GM18502 (cell line): ENCODE measurements around the gene PCDH7.

Experiments used
- ATAC-seq: cut with Tn5 transposase; IDR thresholded peaks from one replicate; pipeline ENCODE4 v1.9.1; 2021; ENCODE audit warnings: mild to moderate bottlenecking; ENCODE audit not compliant: unreplicated experiment, poor library complexity

Gene PCDH7, protein sequence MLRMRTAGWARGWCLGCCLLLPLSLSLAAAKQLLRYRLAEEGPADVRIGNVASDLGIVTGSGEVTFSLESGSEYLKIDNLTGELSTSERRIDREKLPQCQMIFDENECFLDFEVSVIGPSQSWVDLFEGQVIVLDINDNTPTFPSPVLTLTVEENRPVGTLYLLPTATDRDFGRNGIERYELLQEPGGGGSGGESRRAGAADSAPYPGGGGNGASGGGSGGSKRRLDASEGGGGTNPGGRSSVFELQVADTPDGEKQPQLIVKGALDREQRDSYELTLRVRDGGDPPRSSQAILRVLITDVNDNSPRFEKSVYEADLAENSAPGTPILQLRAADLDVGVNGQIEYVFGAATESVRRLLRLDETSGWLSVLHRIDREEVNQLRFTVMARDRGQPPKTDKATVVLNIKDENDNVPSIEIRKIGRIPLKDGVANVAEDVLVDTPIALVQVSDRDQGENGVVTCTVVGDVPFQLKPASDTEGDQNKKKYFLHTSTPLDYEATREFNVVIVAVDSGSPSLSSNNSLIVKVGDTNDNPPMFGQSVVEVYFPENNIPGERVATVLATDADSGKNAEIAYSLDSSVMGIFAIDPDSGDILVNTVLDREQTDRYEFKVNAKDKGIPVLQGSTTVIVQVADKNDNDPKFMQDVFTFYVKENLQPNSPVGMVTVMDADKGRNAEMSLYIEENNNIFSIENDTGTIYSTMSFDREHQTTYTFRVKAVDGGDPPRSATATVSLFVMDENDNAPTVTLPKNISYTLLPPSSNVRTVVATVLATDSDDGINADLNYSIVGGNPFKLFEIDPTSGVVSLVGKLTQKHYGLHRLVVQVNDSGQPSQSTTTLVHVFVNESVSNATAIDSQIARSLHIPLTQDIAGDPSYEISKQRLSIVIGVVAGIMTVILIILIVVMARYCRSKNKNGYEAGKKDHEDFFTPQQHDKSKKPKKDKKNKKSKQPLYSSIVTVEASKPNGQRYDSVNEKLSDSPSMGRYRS (N-terminal part only)

DNA sequence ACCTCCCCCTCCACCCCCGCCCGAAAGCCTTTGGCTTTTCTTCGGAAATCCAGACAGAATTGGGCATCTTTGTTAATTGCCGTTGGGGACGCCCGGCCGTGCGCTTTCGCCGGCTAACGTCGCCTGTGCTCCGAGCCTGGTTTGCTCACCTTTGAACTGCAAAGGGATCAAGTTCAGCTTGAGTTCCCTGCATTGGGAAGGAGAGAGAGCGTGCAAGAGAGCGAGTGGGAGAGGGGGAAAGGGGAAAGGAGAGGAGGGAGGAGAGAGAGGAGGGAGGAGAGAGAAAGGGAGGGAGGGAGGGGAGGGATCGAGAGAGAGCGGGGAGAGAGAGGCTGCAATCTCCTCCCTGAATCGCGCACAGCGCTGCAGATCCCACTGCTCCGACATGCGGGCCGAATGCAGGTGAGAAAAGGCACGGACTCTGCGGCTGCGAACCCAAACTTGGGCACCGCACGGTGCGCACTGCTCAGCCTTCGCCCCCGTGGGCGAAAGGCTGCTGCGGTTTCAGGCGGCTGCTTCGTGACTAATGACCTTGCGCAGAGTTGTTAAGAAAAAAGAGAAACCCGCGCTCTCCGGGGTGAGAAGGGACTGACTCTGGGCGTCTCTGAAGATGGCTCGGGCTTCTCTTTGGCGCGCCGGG is at the start of gene PCDH7:
Gene PCDH7, plus strand, starts transcription at position 349 of the 640 bp plus-strand sequence. CDS start 1,054 bp downstream, outside the sequence.
- no peak for ATAC-seq

DNA sequence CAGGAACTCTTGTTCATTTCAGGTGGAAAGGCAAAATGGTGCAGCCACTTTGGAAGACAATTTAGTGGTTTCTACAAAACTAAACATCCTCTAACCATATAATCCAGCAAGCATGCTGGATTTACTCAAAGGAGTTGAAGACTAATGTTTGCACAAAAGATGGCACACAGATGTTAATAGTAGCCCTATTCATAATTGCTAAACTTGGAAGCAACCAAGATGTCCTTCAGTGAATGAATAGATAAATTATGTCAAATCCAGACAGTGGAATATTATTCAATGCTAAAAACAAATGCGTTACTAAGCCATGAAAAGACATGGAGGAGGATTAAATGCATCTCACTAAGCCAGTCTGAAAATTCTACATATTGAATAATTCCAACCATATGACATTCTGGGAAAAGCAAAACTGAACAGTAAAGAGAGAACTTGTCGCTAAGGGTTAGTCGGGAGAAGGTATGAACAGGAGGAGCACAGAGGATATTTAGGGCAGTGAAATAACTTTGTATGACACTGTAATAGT is 48.2 kb upstream of the PCDH7 start:
- no peak for ATAC-seq

DNA sequence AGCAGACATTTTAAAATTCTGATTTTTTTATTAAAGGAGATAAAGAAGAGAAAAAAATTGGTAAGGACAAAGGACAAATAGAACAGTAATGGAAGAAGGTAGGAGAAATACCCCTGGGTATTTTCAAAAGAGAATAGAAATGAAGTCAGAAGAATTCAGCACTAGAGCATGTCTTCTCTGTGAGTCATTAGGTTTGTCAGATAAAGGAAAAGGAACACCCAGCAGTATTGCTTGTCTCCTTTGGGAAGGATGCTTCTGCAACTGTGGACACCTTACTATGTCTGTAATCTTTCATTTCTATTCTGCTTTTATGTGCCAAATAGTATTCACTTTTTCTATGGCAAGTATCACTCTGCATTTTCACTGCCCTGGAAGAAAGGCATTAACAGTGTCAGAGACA is 24.0 kb upstream of the PCDH7 start:
- ATAC-seq = no peak

DNA sequence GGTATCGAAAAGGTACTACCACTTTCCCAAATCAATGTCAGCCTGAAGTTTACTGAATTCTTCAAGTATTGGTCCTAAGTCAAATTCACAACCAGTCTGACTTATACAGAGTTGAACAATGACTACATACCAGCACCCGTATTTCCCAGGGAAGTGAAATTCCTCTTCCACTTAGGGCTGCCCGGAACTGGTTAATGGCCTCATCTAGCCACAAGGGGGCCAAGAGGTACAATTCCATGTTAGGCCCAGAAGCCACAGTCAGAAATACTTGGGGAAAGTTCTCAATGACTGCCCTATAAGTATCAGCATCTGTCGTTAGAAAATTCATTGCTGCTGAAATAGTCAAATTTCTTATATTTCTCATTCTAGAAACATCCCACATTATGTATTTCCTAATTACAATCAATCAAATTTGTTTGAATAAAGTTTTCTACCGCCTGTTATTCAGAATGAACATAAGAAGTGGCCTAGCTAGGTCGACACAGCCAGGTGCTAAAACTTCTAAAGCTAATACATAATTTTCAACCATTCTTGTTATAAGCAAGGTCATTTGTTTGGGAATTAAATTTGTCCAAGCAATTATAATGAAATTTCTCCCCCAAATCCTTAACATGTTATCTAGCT is 5.6 kb upstream of the PCDH7 start:
- ATAC-seq = no peak

DNA sequence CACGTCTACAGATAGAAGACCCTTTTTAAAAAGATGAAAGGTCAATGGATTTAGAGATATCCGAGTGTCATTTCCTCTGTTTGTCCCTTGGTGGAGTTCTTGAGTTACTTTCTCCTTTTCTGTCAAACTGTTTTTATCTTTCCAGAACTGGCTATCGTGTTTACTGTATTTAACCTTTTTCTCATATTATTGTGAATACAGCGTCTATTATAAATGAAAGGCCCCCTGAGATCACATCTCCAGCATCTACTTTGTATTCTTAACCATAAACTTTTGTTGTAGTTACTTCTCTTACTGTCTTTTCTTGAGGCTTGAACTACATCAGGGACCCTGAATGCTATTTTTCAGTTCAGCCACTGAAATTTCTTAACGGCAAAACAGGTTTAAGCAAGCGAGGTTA is 4.0 kb upstream of the PCDH7 start:
- ATAC-seq = no peak

DNA sequence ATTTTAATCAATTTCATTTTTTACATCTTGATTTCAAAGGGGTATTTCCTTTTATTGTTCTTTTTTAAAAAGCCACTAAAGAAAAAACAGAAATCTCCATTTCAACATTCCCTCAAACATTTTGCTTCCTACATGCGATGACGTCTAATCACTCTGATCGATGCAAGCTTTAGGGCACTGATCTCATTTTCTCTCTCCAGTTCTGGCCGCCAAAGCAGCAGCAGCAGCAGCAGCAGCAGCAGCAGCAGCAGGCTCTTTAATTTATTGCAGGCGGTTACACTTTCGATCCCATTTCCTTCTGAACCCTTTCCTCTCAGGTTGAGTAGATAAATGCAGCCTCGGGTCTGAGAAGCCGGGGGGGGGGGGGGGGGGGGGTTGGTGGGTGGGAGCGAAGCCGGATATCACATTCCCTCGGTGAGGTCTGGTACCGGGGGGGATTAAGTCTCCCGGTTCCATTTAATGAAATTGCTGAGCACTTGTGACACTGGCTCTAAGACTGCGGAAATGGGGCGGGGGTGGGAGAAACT is 3.4 kb upstream of the PCDH7 start:
- ATAC-seq = no peak

DNA sequence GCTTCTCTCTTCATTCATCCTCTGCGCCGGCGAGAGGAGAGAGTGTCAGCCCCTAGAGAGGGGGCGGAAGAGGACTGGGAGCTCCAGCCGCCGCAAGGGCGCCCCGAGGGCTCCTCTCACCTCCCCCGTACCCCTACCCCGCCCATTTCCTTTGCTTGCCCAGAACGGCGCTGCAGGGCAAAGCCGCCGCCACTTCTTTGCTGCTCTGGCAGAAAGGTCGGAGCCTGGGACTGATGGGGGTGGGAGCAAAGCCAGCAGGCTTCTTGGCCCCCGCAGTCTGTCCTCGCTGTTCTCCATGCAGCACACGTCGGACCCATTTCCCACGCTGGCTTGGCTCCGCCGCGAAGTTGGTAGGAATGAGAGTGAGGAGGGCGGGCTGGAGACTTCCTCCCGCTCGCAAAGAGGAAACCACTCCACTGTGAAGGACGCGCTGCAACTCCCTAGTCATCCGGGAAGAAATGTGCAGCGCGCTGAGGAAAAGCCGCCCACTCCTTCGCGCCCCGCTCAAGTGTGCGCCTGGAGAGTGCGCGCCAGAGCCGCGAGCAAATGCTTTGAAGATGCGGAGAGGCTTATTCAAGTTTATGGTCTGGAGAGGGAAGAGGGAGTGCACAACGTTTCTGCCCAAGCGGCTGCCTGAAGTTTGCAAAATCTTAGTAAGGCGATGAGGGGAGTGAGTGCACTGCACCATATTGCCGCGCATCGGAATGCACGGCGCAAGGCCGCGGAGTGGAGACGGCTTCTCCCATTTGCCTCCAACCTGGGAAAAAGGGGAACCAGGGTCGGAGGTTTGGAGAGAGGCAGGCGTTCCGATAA is 2.8 kb upstream of the PCDH7 start:
- no peak for ATAC-seq

DNA sequence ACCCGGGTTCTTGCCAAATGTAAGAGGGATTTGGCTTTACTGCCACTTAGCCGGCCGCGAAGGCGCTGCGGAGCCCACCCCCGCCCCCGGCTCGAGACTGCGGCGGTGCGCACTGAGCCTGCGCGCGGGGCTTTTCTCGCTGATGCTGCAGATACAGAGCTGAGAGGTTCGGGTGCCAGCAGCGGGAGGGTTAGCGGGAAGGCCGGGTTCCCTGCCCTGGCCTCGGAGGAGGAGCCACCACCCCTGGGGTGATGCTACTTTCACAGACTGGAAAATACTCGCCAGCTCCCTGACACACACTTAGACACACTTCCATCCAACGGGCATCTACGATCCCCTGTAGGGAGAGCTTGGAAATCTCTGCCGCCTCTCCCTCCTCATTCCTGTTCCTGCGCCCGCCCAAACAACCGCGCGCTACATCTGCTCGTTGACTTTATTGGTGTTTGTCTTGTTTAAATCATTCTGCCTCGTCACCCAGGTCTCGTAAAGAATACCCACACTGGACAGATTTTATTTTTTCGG is 2.1 kb upstream of the PCDH7 start:
- ATAC-seq = no peak

DNA sequence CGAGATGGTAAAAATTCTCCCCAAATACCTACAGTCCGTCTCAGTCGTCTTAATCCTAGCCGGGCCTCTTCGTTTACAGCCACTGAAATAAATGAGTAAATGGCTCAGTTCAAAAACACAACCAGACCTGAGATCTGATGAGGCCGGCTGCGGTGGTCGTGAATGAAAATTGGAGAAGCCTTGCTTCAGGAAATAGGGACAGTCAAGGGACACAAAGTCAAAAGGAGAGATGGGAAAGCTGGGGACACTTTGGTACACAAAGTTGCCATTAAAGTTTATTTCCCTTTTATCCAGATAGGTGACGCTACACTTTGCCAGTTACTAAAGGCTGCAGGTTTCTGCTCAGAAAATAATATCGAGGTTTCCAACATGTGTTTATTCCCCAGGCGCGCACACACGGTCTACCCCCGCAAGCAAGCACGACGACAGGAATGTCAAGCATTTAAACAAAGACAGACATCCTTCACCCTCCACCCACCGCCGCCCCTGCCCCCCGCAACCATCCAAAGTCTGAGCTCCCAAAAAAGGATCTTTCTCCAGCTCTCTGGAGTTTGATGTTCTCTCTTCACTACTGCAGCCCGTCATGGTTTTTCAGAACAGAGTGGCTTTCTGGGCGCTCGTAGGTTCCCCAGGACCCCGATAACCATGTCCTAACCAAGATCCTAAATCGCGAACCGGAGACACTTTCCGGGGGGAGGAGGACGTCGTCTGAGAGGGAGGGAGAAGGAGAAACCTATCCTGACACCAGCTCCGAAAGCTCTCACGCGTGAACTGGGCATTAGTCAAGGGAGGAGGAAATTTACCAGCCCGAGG is 1.3 kb upstream of the PCDH7 start:
- ATAC-seq = no peak

DNA sequence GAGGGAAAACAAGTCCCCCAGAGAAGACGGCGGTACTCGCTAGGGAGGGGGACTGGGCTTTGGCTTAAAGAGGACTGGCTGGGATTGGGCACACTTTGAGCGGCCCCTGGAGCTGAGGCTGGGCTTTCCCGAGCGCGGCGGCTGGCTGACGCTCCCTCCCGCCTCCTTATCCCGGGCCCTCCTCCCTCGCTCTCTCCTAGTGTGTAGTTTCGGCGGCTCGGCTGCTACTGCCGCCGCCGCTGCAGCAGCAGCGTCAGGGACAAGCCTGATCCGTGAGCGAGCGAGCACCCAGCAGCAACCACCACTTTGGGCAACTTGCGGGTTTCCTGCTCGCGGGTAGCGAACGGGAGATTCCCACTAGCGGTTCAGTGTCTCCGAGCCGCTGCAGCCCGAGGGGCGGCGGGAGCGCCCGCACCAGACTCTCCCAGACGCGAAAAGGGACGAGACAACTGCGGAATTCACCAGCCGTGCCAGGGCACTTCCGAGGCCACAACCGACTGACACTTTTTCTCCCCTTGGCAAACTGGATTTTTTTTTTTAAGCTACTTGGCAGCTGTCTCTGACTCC is 632 bp upstream of the PCDH7 start:
- no peak for ATAC-seq

DNA sequence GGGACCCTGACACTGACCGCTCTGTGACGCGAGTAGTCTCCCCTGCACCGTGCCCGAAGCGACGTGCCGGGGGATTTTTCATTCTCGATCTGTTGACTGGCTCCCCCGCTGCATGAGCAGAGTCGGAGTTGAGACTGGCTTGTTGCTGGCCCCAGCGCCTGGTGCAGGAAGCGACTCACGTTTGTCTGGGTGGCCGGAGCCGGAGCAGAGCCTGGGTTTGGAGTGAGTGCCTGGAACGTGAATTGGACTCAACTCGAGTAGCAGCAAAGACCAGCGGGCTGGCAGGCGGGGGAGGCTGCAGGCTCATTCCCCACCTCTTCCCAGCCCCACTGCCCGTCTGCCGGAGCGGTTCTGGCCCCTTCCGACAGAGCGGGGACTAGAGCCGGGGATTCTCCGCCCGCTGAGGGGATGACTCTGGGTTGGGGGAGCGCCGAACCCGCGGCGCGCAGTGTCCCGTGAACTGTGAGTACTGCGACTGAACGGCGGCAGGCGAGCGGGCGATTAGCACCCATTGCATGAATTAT is 554 bp downstream of the PCDH7 start:
- ATAC-seq = no peak

DNA sequence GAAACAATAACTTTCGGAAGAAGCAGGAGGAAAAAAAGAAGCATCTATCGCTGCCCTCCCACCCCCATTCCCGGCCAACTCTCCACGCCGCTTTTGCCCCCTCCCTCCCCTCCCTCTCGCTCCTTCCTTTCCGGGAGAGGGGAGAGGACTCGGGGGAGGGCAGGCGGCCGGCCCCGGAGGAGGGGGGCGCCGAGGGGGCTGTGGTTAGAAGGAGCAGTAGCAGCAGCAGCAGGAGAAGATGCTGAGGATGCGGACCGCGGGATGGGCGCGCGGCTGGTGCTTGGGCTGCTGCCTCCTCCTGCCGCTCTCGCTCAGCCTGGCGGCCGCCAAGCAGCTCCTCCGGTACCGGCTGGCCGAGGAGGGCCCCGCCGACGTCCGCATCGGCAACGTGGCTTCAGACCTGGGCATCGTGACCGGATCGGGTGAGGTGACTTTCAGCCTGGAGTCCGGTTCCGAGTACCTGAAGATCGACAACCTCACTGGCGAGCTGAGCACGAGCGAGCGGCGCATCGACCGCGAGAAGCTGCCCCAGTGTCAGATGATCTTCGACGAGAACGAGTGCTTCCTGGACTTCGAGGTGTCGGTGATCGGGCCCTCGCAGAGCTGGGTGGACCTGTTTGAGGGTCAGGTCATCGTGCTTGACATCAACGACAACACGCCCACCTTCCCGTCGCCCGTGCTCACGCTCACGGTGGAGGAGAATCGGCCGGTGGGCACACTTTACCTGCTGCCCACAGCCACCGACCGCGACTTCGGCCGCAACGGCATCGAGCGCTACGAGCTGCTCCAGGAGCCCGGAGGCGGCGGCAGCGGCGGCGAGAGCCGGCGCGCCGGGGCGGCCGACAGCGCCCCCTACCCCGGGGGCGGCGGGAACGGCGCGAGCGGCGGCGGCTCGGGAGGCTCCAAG is 1.3 kb downstream of the PCDH7 start:
- no peak for ATAC-seq

DNA sequence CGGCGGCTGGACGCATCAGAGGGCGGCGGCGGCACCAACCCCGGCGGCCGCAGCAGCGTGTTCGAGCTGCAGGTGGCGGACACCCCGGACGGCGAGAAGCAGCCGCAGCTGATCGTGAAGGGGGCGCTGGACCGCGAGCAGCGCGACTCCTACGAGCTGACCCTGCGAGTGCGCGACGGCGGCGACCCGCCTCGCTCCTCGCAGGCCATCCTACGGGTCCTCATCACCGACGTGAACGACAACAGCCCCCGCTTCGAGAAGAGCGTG is 1.9 kb downstream of the PCDH7 start:
- no peak for ATAC-seq

DNA sequence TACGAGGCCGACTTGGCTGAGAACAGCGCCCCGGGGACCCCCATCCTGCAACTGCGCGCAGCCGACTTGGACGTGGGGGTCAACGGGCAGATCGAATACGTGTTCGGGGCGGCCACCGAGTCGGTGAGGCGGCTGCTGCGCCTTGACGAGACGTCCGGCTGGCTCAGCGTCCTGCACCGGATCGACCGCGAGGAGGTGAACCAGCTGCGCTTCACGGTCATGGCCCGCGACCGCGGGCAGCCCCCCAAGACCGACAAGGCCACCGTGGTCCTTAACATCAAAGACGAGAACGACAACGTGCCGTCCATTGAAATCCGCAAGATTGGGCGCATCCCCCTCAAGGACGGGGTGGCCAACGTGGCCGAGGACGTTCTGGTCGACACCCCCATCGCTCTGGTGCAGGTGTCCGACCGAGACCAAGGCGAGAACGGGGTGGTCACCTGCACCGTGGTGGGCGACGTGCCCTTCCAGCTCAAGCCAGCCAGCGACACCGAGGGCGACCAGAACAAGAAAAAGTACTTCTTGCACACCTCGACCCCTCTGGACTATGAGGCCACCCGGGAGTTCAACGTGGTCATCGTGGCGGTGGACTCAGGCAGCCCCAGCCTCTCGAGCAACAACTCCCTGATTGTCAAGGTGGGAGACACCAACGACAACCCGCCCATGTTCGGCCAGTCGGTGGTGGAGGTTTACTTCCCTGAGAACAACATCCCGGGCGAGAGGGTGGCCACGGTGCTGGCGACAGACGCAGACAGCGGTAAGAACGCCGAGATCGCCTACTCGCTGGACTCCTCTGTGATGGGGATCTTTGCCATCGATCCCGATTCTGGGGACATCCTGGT is 2.4 kb downstream of the PCDH7 start:
- no peak for ATAC-seq

DNA sequence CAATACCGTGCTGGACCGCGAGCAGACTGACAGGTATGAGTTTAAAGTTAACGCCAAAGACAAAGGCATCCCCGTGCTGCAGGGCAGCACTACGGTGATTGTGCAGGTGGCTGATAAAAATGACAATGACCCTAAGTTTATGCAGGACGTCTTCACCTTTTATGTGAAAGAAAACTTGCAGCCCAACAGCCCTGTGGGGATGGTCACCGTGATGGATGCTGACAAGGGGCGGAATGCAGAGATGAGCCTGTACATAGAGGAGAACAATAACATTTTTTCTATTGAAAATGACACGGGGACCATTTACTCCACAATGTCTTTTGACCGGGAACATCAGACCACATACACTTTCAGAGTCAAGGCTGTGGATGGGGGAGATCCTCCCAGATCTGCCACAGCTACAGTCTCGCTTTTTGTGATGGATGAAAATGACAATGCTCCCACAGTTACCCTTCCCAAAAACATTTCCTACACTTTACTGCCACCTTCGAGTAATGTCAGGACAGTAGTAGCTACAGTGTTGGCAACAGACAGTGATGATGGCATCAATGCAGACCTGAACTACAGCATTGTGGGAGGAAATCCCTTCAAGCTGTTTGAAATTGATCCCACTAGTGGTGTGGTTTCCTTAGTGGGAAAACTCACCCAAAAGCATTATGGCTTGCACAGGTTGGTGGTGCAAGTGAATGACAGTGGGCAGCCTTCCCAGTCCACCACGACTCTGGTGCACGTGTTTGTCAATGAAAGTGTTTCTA is 3.2 kb downstream of the PCDH7 start:
- ATAC-seq = no peak
